ENCODE results near the gene ACAT2. TPM values are rescaled to one million over a fixed set of nuclear protein-coding genes. Genes with fewer than 3 reads are reported as not detected.

The ACAT2 gene
- polyA plus RNA-seq, 3 donors: 3.6 to 24.4 (median 19.5) TPM

DNA sequence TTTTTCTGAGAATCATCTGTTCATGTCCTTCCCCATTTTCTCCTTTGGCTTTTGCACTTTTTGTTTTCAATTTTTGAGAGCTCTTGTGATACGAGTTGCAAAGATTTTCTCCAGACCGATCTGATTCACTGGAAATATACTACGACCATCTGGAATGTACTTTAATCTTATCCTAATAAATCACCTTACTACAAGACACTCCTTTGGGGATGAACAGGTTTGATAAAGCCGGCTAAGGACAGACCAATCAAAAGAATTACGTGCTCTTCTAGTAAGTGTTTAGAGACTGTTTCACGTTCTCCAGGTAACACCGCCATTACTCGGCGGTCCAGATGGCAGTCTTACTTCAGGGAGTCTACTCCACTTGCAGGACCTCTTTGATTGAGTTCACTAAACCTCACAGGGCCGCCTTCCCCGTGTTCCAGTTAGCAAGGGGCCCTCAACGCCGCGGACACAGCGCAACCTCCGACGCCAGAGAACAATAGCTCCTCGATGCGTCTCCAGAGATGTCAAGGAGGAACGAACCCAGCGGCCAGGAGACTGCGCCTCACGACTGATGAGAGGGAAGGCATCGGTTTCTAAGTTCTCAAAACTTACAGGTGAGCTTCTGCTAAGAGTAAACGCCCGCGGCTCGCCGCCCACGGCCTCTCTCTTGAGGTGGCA is 35.5 kb upstream of the ACAT2 start:
- peaks cover 0 to 2% (median 0%) of the 10 kb centered on the region in 7 donors for H3K9me3 Mint-ChIP-seq
- H3K27me3 Mint-ChIP-seq (ENCODE audit: low read depth in 3 of 3): no peaks in the 10 kb centered on the region
- H3K79me2 ChIP-seq (ENCODE audit: insufficient read depth, low read length): peaks cover 93% of the 10 kb centered on the region
- no peaks in the 10 kb centered on the region for H3K27me3 ChIP-seq (ENCODE audit: control insufficient read depth in 2 of 2, insufficient read depth in 2 of 2, low read length in 2 of 2)
- peak overlapping the region; percentile 95 to 98 (median 97) for H3K27ac Mint-ChIP-seq
- H3K9me3 ChIP-seq (replicated peaks in 1 of 2; ENCODE audit: control insufficient read depth in 1 of 2, insufficient read depth in 1 of 2, low read length in 2 of 2): no peaks in the 10 kb centered on the region
- H4K20me1 ChIP-seq (ENCODE audit: insufficient read depth, low read length): peaks cover 45% of the 10 kb centered on the region
- H3K36me3 ChIP-seq (replicated peaks in 1 of 2; ENCODE audit: control insufficient read depth in 1 of 2, insufficient read depth in 2 of 2, low read length in 2 of 2): peaks cover 0 to 3% of the 10 kb centered on the region in 2 donors
- H3K36me3 Mint-ChIP-seq: peaks cover 10 to 28% of the 10 kb centered on the region in 2 donors
- WGBS (ENCODE audit: insufficient coverage): 0% methylated on average over 27 of the region's 30 CpGs
- peak overlapping the region; percentile 81 to 97 (median 82) for H3K4me3 ChIP-seq (replicated peaks in 1 of 3; ENCODE audit: low read depth in 2 of 3, low read length in 3 of 3)
- intact Hi-C loops (cut with micrococcal nuclease): loop anchor here (2.0 to 10.0 kb wide), 3 partner anchors 34 to 258 kb away; partner anchors contain the start of genes ACAT2 (in 2 of the 2) and SOD2 (in 1 of the 2)
- H3K27ac ChIP-seq (ENCODE audit: low read depth in 1 of 2, low read length in 2 of 2): peak overlapping the region; percentile 89 to 100
- DNase-seq: no peak
- H3K4me1 Mint-ChIP-seq: peaks cover 40% of the 10 kb centered on the region
- peak overlapping the region; percentile 78 for H2AFZ ChIP-seq (ENCODE audit: insufficient read depth, low read depth, low read length, poor library complexity, severe bottlenecking)
- peak overlapping the region; percentile 97 for H3K9ac ChIP-seq (ENCODE audit: insufficient read depth, low read length, poor library complexity, severe bottlenecking)
- no peak for TF ChIP-seq CTCF (IDR thresholded peaks at IDR 0.05)
- peaks cover 27 to 44% of the 10 kb centered on the region in 2 donors for H3K4me1 ChIP-seq (ENCODE audit: control insufficient read depth in 1 of 2, insufficient read depth in 2 of 2, low read length in 2 of 2)
- peak overlapping the region; percentile 81 for H3K4me2 ChIP-seq (replicated peaks; ENCODE audit: extremely low read depth, low read length, poor library complexity, severe bottlenecking)
- peak overlapping the region; percentile 89 to 92 for H3K4me3 Mint-ChIP-seq

GRCh38 chr6:159726918-159727716 is 34.7 kb upstream of the ACAT2 start, which contains the start of gene WTAP:
Gene WTAP (plus strand): TSS chr6:159727506. CDS start chr6:159736266, 8,760 bp downstream.
- WGBS (ENCODE audit: insufficient coverage): under 1% methylated on average over 83 of the region's 93 CpGs
- Histone ChIP-seq H3K9ac (ENCODE audit: insufficient read depth, low read length, poor library complexity, severe bottlenecking) (peak within 1 kb of the TSS; percentile 97), H3K4me3 (replicated peaks in 1 of 3; ENCODE audit: low read depth in 2 of 3, low read length in 3 of 3) (peak within 1 kb of the TSS; percentile 82 to 98 (median 97)), H3K27ac (ENCODE audit: low read depth in 1 of 2, low read length in 2 of 2) (peak within 1 kb of the TSS; percentile 89 to 100), H4K20me1 (ENCODE audit: insufficient read depth, low read length) (peaks cover 53% of the 10 kb centered on the region), H3K9me3 (replicated peaks in 1 of 2; ENCODE audit: control insufficient read depth in 1 of 2, insufficient read depth in 1 of 2, low read length in 2 of 2) (no peaks in the 10 kb centered on the region), H3K4me2 (replicated peaks; ENCODE audit: extremely low read depth, low read length, poor library complexity, severe bottlenecking) (peak within 1 kb of the TSS; percentile 81), H3K36me3 (replicated peaks in 1 of 2; ENCODE audit: control insufficient read depth in 1 of 2, insufficient read depth in 2 of 2, low read length in 2 of 2) (peaks cover 0 to 9% of the 10 kb centered on the region in 2 donors), H3K27me3 (ENCODE audit: control insufficient read depth in 2 of 2, insufficient read depth in 2 of 2, low read length in 2 of 2) (no peaks in the 10 kb centered on the region), H2AFZ (ENCODE audit: insufficient read depth, low read depth, low read length, poor library complexity, severe bottlenecking) (peak within 1 kb of the TSS; percentile 78), H3K4me1 (ENCODE audit: control insufficient read depth in 1 of 2, insufficient read depth in 2 of 2, low read length in 2 of 2) (peaks cover 27 to 44% of the 10 kb centered on the region in 2 donors), H3K79me2 (ENCODE audit: insufficient read depth, low read length) (peaks cover 94% of the 10 kb centered on the region)
- peak within 1 kb of the TSS; percentile 95 to 98 (median 97) for H3K27ac Mint-ChIP-seq
- H3K27me3 Mint-ChIP-seq (ENCODE audit: low read depth in 3 of 3): no peaks in the 10 kb centered on the region
- peaks cover 0 to 2% (median 0%) of the 10 kb centered on the region in 7 donors for H3K9me3 Mint-ChIP-seq
- H3K4me1 Mint-ChIP-seq: peaks cover 42% of the 10 kb centered on the region
- intact Hi-C loops (cut with micrococcal nuclease): loop anchor here (2.0 to 10.0 kb wide), 3 partner anchors 34 to 258 kb away; partner anchors contain the start of genes ACAT2 (in 2 of the 2) and SOD2 (in 1 of the 2)
- peak; percentile 90 to 96 (median 90) for DNase-seq
- peak within 1 kb of the TSS; percentile 89 to 92 for H3K4me3 Mint-ChIP-seq
- no peak for TF ChIP-seq CTCF (IDR thresholded peaks at IDR 0.05)
- H3K36me3 Mint-ChIP-seq: peaks cover 10 to 26% of the 10 kb centered on the region in 2 donors
